SU-DHL-6 (cell line): Measurements from ENCODE around the gene FMNL3.

ENCODE experiments used
- H2AFZ ChIP-seq: fragments of 200-600 bp; sonication (generic); 2 replicates; pipeline ENCODE4 v1.6.1; 2014; ENCODE audit warnings: low read depth, mild to moderate bottlenecking, moderate library complexity, mixed read lengths, antibody characterized with exemption, low read length; ENCODE audit not compliant: severe bottlenecking
- H3F3A ChIP-seq: fragments of 200-600 bp; shearing (Covaris generic); 2 replicates; pipeline ENCODE4 v1.6.0; 2016; ENCODE audit warnings: antibody characterized with exemption, mild to moderate bottlenecking; ENCODE audit not compliant: insufficient read depth
- H3K27ac ChIP-seq: fragments of 200-600 bp; sonication (generic); 2 replicates; pipeline ENCODE4 v1.5.1; 2016; ENCODE audit warnings: low read depth, mild to moderate bottlenecking, low read length, moderate library complexity, mixed read lengths
- H3K27me3 ChIP-seq: fragments of 200-600 bp; sonication (generic), shearing (Covaris generic); 2 replicates; pipeline ENCODE4 v1.6.0; 2014; ENCODE audit warnings: mild to moderate bottlenecking, low read length
- H3K36me3 ChIP-seq: fragments of 200-600 bp; sonication (generic); 2 replicates; pipeline ENCODE4 v1.6.1; 2014; ENCODE audit warnings: mild to moderate bottlenecking, low read length, mixed read lengths
- H3K4me2 ChIP-seq: fragments of 300-600, 200-600 bp; shearing (Covaris generic), sonication (generic); 2 replicates; pipeline ENCODE4 v1.6.0; 2014; ENCODE audit warnings: low read length, low read depth, mild to moderate bottlenecking; ENCODE audit not compliant: poor library complexity, severe bottlenecking
- H3K4me3 ChIP-seq: fragments of 200-600 bp; sonication (generic); 2 replicates; pipeline ENCODE4 v1.5.1; 2014; ENCODE audit warnings: antibody characterized with exemption, low read length, mild to moderate bottlenecking, mixed read lengths; ENCODE audit not compliant: insufficient read depth, poor library complexity, severe bottlenecking
- H3K79me2 ChIP-seq: fragments of 200-600 bp; sonication (generic); 2 replicates; pipeline ENCODE4 v1.6.1; 2014; ENCODE audit warnings: mild to moderate bottlenecking, low read length, moderate library complexity; ENCODE audit not compliant: insufficient read depth
- H3K9ac ChIP-seq: fragments of 200-600 bp; sonication (generic); 2 replicates; pipeline ENCODE4 v1.7.0; 2014; ENCODE audit warnings: mild to moderate bottlenecking, low read length
- H3K9me2 ChIP-seq: fragments of 200-600 bp; sonication (generic); replicated peaks from 2 replicates; pipeline ENCODE4 v1.6.1; 2014; ENCODE audit warnings: low read length; ENCODE audit not compliant: insufficient read depth
- H3K9me3 ChIP-seq: fragments of 200-600 bp; sonication (generic); 2 replicates; pipeline ENCODE4 v1.6.1; 2014; ENCODE audit warnings: low read length, mixed read lengths; ENCODE audit not compliant: insufficient read depth
- H4K20me1 ChIP-seq: fragments of 200-600 bp; sonication (generic); 2 replicates; pipeline ENCODE4 v1.6.1; 2014; ENCODE audit warnings: low read depth, mild to moderate bottlenecking, antibody characterized with exemption, low read length, moderate library complexity, mixed read lengths
- EZH2phosphoT487 ChIP-seq: fragments of 200-600 bp; sonication (generic), shearing (Covaris generic); conservative IDR thresholded peaks from 2 replicates; pipeline ENCODE4 v1.6.1; 2018; ENCODE audit warnings: mild to moderate bottlenecking, antibody characterized with exemption, low read length, moderate library complexity, mixed read lengths
- TF ChIP-seq, protein P1 (sequence below): fragments of 200-600 bp; sonication (generic); IDR thresholded peaks from one replicate; pipeline ENCODE4 v1.5.1; 2017; ENCODE audit warnings: antibody characterized with exemption, mild to moderate bottlenecking, low read length, moderate library complexity; ENCODE audit not compliant: insufficient read depth, poor library complexity, severe bottlenecking

The FMNL3 gene

DNA sequence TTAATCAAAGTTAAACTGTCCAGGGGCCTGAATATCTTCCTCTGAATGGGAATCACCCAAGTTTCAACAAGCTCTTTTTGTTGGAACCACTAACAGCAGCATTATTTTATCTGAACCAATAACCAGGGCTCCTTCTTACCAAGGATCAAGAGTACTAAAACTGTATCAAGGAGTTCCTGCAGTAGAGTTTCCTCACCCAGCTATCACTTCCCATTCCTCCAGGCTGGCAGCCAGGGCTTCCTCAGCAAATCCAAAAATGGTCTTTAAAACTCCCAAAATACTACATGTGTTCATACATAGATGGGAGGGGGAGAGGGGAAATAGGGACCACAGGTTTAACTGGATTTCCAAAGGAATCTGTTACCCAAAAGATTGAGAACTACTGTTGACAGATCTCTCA, 10.5 kb downstream of the FMNL3 start:
- no peak overlapping the region for H3K9ac ChIP-seq
- peaks cover 5% of the 10 kb centered on the region for H4K20me1 ChIP-seq
- no peak overlapping the region for H3K4me3 ChIP-seq
- no peak overlapping the region for H3K27ac ChIP-seq
- TF ChIP-seq, protein P1, sequence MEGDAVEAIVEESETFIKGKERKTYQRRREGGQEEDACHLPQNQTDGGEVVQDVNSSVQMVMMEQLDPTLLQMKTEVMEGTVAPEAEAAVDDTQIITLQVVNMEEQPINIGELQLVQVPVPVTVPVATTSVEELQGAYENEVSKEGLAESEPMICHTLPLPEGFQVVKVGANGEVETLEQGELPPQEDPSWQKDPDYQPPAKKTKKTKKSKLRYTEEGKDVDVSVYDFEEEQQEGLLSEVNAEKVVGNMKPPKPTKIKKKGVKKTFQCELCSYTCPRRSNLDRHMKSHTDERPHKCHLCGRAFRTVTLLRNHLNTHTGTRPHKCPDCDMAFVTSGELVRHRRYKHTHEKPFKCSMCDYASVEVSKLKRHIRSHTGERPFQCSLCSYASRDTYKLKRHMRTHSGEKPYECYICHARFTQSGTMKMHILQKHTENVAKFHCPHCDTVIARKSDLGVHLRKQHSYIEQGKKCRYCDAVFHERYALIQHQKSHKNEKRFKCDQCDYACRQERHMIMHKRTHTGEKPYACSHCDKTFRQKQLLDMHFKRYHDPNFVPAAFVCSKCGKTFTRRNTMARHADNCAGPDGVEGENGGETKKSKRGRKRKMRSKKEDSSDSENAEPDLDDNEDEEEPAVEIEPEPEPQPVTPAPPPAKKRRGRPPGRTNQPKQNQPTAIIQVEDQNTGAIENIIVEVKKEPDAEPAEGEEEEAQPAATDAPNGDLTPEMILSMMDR, result no peak
- TF ChIP-seq EZH2phosphoT487, result no peak
- H3K79me2 ChIP-seq, result peaks cover 18% of the 10 kb centered on the region
- H3K36me3 ChIP-seq, result no peaks in the 10 kb centered on the region
- no peak overlapping the region for H2AFZ ChIP-seq
- H3K4me2 ChIP-seq, result no peak overlapping the region
- peaks cover 18% of the 10 kb centered on the region; the same call in 1 of the 2 replicates for H3F3A ChIP-seq
- no peaks in the 10 kb centered on the region for H3K9me3 ChIP-seq
- H3K9me2 ChIP-seq, result no peaks in the 10 kb centered on the region
- H3K27me3 ChIP-seq, result no peaks in the 10 kb centered on the region

- Histone ChIP-seq H2AFZ (no peak overlapping the region), H3K9me2 (no peaks in the 10 kb centered on the region), H4K20me1 (peaks cover 11% of the 10 kb centered on the region), H3K9ac (no peak overlapping the region), H3K4me2 (no peak overlapping the region), H3K27me3 (no peaks in the 10 kb centered on the region), H3K9me3 (no peaks in the 10 kb centered on the region), H3K79me2 (peaks cover 21% of the 10 kb centered on the region), H3K36me3 (no peaks in the 10 kb centered on the region), H3K4me3 (no peak overlapping the region), H3F3A (peaks cover 12% of the 10 kb centered on the region; the same call in 1 of the 2 replicates), H3K27ac (no peak overlapping the region)
- TF ChIP-seq, protein P1, result no peak
- TF ChIP-seq EZH2phosphoT487, result no peak
Observed at GRCh38 chr12:49693931-49694444, 13.2 kb downstream of the FMNL3 start.

GRCh38 chr12:49692851-49693250, 14.4 kb downstream of the FMNL3 start:
- no peak overlapping the region for H3K9ac ChIP-seq
- H3K9me2 ChIP-seq, result no peaks in the 10 kb centered on the region
- no peak overlapping the region for H3K4me2 ChIP-seq
- no peak overlapping the region for H3K4me3 ChIP-seq
- H4K20me1 ChIP-seq, result peaks cover 11% of the 10 kb centered on the region
- TF ChIP-seq EZH2phosphoT487, result no peak
- TF ChIP-seq, protein P1, result no peak
- no peaks in the 10 kb centered on the region for H3K9me3 ChIP-seq
- H2AFZ ChIP-seq, result no peak overlapping the region
- H3K27me3 ChIP-seq, result no peaks in the 10 kb centered on the region
- H3K36me3 ChIP-seq, result no peaks in the 10 kb centered on the region
- no peak overlapping the region for H3K27ac ChIP-seq
- H3K79me2 ChIP-seq, result peaks cover 13% of the 10 kb centered on the region
- H3F3A ChIP-seq, result peaks cover under 1% of the 10 kb centered on the region; the same call in 1 of the 2 replicates
